Measurements from ENCODE around the gene ARL14EP. TPM values are rescaled to one million over a fixed set of nuclear protein-coding genes. Genes with fewer than 3 reads are reported as not detected.
A peak's percentile ranks its signal among the peaks of the same experiment; 100 is the strongest.

Gene ARL14EP
- polyA plus RNA-seq, 1 donor (not counting 4 experiments of a cell fraction or from before 2014, with no cell fraction given), result 32.6 TPM

GRCh38 chr11:30333405-30333804 is 10.5 kb downstream of the ARL14EP start:
- Histone ChIP-seq H3K36me3 (ENCODE audit: control insufficient read depth in 2 of 2, extremely low read depth in 1 of 2, insufficient read depth in 2 of 2, low read length in 2 of 2) (peaks cover 7 to 10% of the 10 kb centered on the region in 2 experiments), H3K9me3 (ENCODE audit: control insufficient read depth, low read depth, low read length) (no peaks in the 10 kb centered on the region), H2AFZ (ENCODE audit: control insufficient read depth, low read length) (no peak overlapping the region), H3K4me1 (ENCODE audit: control insufficient read depth, extremely low read depth, insufficient read depth, low read length) (peaks cover 3% of the 10 kb centered on the region), H3K27ac (ENCODE audit: control insufficient read depth, insufficient read depth, low read length) (no peak overlapping the region), H3K4me2 (ENCODE audit: control insufficient read depth, extremely low read depth, insufficient read depth, low read depth, low read length) (no peak overlapping the region), H3K27me3 (ENCODE audit: control insufficient read depth, extremely low read depth, insufficient read depth, low read length) (no peaks in the 10 kb centered on the region), H3K9ac (ENCODE audit: control insufficient read depth, extremely low read depth, insufficient read depth, low read length) (no peak overlapping the region), H4K20me1 (ENCODE audit: control insufficient read depth, extremely low read depth, insufficient read depth, low read length) (no peaks in the 10 kb centered on the region), H3K79me2 (ENCODE audit: control insufficient read depth, insufficient read depth, low read length) (peaks cover 12% of the 10 kb centered on the region), H3K4me3 (ENCODE audit: control insufficient read depth in 2 of 3, extremely low read depth in 1 of 3, insufficient read depth in 2 of 3, low read depth in 1 of 3, low read length in 3 of 3) (no peak overlapping the region), H3K9me1 (ENCODE audit: control insufficient read depth, extremely low read depth, insufficient read depth, low read length) (no peaks in the 10 kb centered on the region)
- no peak for TF ChIP-seq EZH2 (IDR thresholded peaks at IDR 0.05; ENCODE audit: low read length)
- TF ChIP-seq, protein P1, sequence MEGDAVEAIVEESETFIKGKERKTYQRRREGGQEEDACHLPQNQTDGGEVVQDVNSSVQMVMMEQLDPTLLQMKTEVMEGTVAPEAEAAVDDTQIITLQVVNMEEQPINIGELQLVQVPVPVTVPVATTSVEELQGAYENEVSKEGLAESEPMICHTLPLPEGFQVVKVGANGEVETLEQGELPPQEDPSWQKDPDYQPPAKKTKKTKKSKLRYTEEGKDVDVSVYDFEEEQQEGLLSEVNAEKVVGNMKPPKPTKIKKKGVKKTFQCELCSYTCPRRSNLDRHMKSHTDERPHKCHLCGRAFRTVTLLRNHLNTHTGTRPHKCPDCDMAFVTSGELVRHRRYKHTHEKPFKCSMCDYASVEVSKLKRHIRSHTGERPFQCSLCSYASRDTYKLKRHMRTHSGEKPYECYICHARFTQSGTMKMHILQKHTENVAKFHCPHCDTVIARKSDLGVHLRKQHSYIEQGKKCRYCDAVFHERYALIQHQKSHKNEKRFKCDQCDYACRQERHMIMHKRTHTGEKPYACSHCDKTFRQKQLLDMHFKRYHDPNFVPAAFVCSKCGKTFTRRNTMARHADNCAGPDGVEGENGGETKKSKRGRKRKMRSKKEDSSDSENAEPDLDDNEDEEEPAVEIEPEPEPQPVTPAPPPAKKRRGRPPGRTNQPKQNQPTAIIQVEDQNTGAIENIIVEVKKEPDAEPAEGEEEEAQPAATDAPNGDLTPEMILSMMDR (optimal IDR thresholded peaks at IDR 0.05 in 1 of 3, IDR thresholded peaks at IDR 0.05 in 1 of 3, conservative IDR thresholded peaks at IDR 0.05 in 1 of 3; ENCODE audit: extremely low read depth in 1 of 3, insufficient read depth in 2 of 3, low read length in 3 of 3), result peak; percentile 30 to 62 (median 55)
- dilution Hi-C loops (cut with MboI; ENCODE audit: extremely low pct_ligation_motif_present, low sequenced_read_pairs), result no loop called here
- FAIRE-seq (no peak), DNase-seq (ENCODE audit: low read depth, low spot score) (no peak)

GRCh38 chr11:30342736-30343166 is 19.8 kb downstream of the ARL14EP start:
- H4K20me1 ChIP-seq (ENCODE audit: control insufficient read depth, extremely low read depth, insufficient read depth, low read length), result no peaks in the 10 kb centered on the region
- H3K9me1 ChIP-seq (ENCODE audit: control insufficient read depth, extremely low read depth, insufficient read depth, low read length), result no peaks in the 10 kb centered on the region
- H3K9ac ChIP-seq (ENCODE audit: control insufficient read depth, extremely low read depth, insufficient read depth, low read length), result no peak overlapping the region
- no peaks in the 10 kb centered on the region for H3K79me2 ChIP-seq (ENCODE audit: control insufficient read depth, insufficient read depth, low read length)
- no peak for TF ChIP-seq EZH2 (IDR thresholded peaks at IDR 0.05; ENCODE audit: low read length)
- TF ChIP-seq, protein P1 (optimal IDR thresholded peaks at IDR 0.05 in 1 of 3, IDR thresholded peaks at IDR 0.05 in 1 of 3, conservative IDR thresholded peaks at IDR 0.05 in 1 of 3; ENCODE audit: extremely low read depth in 1 of 3, insufficient read depth in 2 of 3, low read length in 3 of 3), result no peak
- H3K4me3 ChIP-seq (ENCODE audit: control insufficient read depth in 2 of 3, extremely low read depth in 1 of 3, insufficient read depth in 2 of 3, low read depth in 1 of 3, low read length in 3 of 3), result no peak overlapping the region
- no peak for FAIRE-seq
- no peaks in the 10 kb centered on the region for H3K27me3 ChIP-seq (ENCODE audit: control insufficient read depth, extremely low read depth, insufficient read depth, low read length)
- no peak for DNase-seq (ENCODE audit: low read depth, low spot score)
- no peaks in the 10 kb centered on the region for H3K36me3 ChIP-seq (ENCODE audit: control insufficient read depth in 2 of 2, extremely low read depth in 1 of 2, insufficient read depth in 2 of 2, low read length in 2 of 2)
- H2AFZ ChIP-seq (ENCODE audit: control insufficient read depth, low read length), result no peak overlapping the region
- H3K4me2 ChIP-seq (ENCODE audit: control insufficient read depth, extremely low read depth, insufficient read depth, low read depth, low read length), result no peak overlapping the region
- no peak overlapping the region for H3K27ac ChIP-seq (ENCODE audit: control insufficient read depth, insufficient read depth, low read length)
- H3K4me1 ChIP-seq (ENCODE audit: control insufficient read depth, extremely low read depth, insufficient read depth, low read length), result no peaks in the 10 kb centered on the region
- H3K9me3 ChIP-seq (ENCODE audit: control insufficient read depth, low read depth, low read length), result no peaks in the 10 kb centered on the region
- dilution Hi-C loops (cut with MboI; ENCODE audit: extremely low pct_ligation_motif_present, low sequenced_read_pairs), result no loop called here

Data from keratinocyte (primary cell).